Measurements from ENCODE around the gene ZNF804B. TPM values are rescaled to one million over a fixed set of nuclear protein-coding genes. Genes with fewer than 3 reads are reported as not detected.
A peak's percentile ranks its signal among the peaks of the same experiment; 100 is the strongest.

ZNF804B gene
- total RNA-seq, 2 donors from 2014 or later = not detected

DNA sequence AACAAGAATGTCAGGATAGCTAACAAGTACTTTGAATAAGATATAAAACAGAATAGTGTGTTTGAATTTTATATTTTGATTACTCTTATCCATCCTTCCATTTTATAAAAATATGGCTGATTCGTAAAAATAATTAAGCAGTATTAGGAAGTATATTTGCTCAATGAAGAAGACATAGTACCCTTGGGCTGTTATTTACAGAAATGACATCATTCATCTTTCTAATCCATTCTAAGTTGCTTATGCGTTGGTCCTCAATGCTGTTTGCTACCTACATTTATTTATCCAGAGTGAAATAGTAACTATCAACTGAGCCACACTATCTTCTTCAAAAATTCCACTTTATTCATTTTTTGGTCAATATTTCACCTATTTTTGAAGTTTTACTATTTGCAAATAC, 2.1 kb upstream of the ZNF804B start:
- ATAC-seq (ENCODE audit: insufficient number of reproducible peaks, low FRiP score, low read depth) (no peak), DNase-seq (ENCODE audit: low spot score) (no peak)
- no peaks in the 10 kb centered on the region for H3K9me3 ChIP-seq
- H3K27ac ChIP-seq = no peak overlapping the region
- peaks cover 3 to 8% of the 10 kb centered on the region in 2 donors for H3K4me1 ChIP-seq (ENCODE audit: control insufficient read depth in 1 of 2, low read depth in 2 of 2)
- H3K4me3 ChIP-seq = no peak overlapping the region
- TF ChIP-seq, protein P1, sequence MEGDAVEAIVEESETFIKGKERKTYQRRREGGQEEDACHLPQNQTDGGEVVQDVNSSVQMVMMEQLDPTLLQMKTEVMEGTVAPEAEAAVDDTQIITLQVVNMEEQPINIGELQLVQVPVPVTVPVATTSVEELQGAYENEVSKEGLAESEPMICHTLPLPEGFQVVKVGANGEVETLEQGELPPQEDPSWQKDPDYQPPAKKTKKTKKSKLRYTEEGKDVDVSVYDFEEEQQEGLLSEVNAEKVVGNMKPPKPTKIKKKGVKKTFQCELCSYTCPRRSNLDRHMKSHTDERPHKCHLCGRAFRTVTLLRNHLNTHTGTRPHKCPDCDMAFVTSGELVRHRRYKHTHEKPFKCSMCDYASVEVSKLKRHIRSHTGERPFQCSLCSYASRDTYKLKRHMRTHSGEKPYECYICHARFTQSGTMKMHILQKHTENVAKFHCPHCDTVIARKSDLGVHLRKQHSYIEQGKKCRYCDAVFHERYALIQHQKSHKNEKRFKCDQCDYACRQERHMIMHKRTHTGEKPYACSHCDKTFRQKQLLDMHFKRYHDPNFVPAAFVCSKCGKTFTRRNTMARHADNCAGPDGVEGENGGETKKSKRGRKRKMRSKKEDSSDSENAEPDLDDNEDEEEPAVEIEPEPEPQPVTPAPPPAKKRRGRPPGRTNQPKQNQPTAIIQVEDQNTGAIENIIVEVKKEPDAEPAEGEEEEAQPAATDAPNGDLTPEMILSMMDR (IDR thresholded peaks at IDR 0.05) = no peak
- H3K27me3 ChIP-seq (replicated peaks; ENCODE audit: insufficient read depth) = no peaks in the 10 kb centered on the region
- no peaks in the 10 kb centered on the region for H3K36me3 ChIP-seq

DNA sequence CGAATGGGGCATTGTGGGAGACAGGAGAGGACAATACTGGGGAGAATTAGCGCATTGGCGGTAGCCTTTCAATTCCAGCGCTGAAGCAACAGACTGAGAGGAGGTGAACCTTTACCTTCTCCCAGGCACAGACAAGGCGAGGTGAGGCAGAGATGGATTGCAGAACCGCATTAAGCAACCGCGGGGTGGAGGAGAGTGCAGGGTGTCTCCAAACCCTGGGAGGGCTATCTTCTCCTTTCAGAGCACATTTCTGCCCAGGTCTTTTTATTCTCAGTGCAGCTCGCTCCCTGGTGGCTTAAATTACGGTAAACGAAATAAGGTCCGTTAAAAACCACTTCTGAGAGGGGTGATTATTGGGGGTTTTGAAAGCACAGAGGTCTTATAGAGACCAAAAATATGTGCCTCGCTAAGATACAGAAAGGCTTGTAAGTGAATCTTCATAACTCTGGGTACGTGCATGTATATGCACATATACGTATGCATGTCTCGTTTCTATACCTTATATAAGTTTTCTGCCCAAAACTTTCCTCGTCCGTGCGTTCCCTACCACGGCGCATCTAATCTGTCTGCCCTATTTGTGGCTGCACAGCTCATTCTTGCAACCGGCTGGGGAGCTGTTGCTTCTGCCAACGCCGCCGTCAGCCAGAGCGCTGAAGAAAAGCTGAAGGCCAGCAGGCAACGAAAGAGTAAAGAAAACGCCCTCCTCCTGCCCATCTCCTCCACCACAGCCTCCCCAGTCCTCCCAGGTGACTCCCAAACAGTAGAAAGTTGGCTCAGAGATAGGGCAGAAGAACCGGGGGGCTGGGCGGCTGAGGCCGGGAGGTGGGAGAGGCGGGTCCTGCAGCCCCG, 895 bp upstream of the ZNF804B start:
- no peak for DNase-seq (ENCODE audit: low spot score)
- Histone ChIP-seq H3K27ac (no peak overlapping the region), H3K4me1 (ENCODE audit: control insufficient read depth in 1 of 2, low read depth in 2 of 2) (peaks cover 3 to 8% of the 10 kb centered on the region in 2 donors), H3K36me3 (no peaks in the 10 kb centered on the region), H3K9me3 (no peaks in the 10 kb centered on the region), H3K27me3 (replicated peaks; ENCODE audit: insufficient read depth) (no peaks in the 10 kb centered on the region), H3K4me3 (peak overlapping the region; percentile 55)
- TF ChIP-seq, protein P1 (IDR thresholded peaks at IDR 0.05) = no peak
- ATAC-seq (ENCODE audit: insufficient number of reproducible peaks, low FRiP score, low read depth) = no peak

DNA sequence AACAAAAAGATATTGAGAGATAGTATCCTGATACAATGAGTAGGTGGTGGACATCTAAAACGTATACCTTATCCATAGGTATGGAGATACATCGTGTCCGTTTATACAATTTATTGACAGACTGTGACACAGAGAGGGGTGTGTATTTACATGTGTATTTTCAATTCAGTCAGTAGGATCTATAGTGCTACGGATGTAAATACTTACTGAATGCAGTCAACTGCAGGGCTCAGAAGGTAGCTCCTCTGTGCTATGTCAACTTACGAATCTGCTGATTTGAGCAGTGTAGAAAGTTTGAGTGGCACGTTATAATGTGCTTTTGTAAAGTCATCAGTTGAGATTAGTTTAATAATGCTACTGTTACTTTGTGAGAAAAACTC, 626 bp downstream of the ZNF804B start:
- Histone ChIP-seq H3K27ac (no peak overlapping the region), H3K4me3 (no peak overlapping the region), H3K36me3 (no peaks in the 10 kb centered on the region), H3K4me1 (ENCODE audit: control insufficient read depth in 1 of 2, low read depth in 2 of 2) (peaks cover 3 to 8% of the 10 kb centered on the region in 2 donors), H3K27me3 (replicated peaks; ENCODE audit: insufficient read depth) (no peaks in the 10 kb centered on the region), H3K9me3 (no peaks in the 10 kb centered on the region)
- TF ChIP-seq, protein P1 (IDR thresholded peaks at IDR 0.05) = no peak
- ATAC-seq (ENCODE audit: insufficient number of reproducible peaks, low FRiP score, low read depth) = no peak
- DNase-seq (ENCODE audit: low spot score) = no peak

DNA sequence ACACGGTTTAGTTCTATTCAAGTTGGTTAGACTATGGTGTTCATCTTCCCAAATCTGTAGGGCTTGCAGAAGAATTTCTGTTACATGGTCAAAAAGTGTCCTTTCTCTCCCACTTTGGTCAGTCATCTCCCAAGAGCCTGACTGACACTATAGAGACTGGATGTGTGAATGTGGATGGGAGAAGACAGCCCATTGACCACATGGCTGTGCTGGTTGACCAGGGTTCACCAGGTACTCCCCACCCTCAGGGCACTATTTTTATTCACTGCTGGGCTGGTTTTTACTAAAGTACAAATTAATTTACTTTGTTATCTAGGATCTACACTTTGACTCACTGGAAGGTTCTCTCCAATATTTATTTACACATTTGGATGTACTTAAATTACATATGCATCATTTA, 2.3 kb downstream of the ZNF804B start:
- no peaks in the 10 kb centered on the region for H3K27me3 ChIP-seq (replicated peaks; ENCODE audit: insufficient read depth)
- H3K27ac ChIP-seq = no peak overlapping the region
- H3K4me1 ChIP-seq (ENCODE audit: control insufficient read depth in 1 of 2, low read depth in 2 of 2) = peaks cover 3 to 8% of the 10 kb centered on the region in 2 donors
- TF ChIP-seq, protein P1 (IDR thresholded peaks at IDR 0.05) = no peak
- no peaks in the 10 kb centered on the region for H3K9me3 ChIP-seq
- DNase-seq (ENCODE audit: low spot score) = no peak
- no peaks in the 10 kb centered on the region for H3K36me3 ChIP-seq
- ATAC-seq (ENCODE audit: insufficient number of reproducible peaks, low FRiP score, low read depth) = no peak
- H3K4me3 ChIP-seq = no peak overlapping the region

DNA sequence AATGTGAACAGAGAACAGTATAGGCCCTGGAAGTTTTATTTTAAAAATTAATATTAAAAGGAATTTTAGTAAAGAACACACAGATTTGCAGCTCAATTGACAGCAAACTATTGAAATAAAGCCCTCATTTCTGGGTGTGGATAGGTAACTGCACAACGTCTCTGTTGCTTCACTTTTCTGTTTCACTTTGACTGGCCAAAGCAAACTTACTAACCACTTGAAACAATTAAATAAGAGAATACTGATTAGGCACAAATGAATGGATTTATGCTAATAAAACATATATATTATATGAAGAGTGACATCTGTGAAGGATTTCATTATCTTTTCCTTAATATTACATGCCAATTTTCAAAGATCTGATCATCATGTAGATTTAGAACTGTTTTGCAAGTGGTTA, 11.9 kb downstream of the ZNF804B start:
- no peak for DNase-seq (ENCODE audit: low spot score)
- Histone ChIP-seq H3K27ac (no peak overlapping the region), H3K36me3 (no peaks in the 10 kb centered on the region), H3K27me3 (replicated peaks; ENCODE audit: insufficient read depth) (no peaks in the 10 kb centered on the region), H3K4me1 (ENCODE audit: control insufficient read depth in 1 of 2, low read depth in 2 of 2) (no peaks in the 10 kb centered on the region), H3K9me3 (no peaks in the 10 kb centered on the region), H3K4me3 (no peak overlapping the region)
- TF ChIP-seq, protein P1 (IDR thresholded peaks at IDR 0.05) = no peak
- no peak for ATAC-seq (ENCODE audit: insufficient number of reproducible peaks, low FRiP score, low read depth)

All from thoracic aorta (tissue), 2 donors.